CD14-positive monocyte (primary cell): ENCODE results near the gene FOXE1. TPM values are rescaled to one million over a fixed set of nuclear protein-coding genes. Genes with fewer than 3 reads are reported as not detected.

Source experiments
- DNase-seq, 3 donors: peaks; one replicate each; pipeline ENCODE4 v3.0.0-alpha.2; 2011 to 2022
- H2AFZ ChIP-seq: 2 replicates; pipeline ENCODE4 v1.6.0; 2012; ENCODE audit warnings: mild to moderate bottlenecking, low read depth, low read length, inconsistent platforms; ENCODE audit not compliant: insufficient read depth, poor library complexity, severe bottlenecking
- H3K27ac ChIP-seq, 2 donors: 1 replicate in 1 of 2; 2 replicates in 1 of 2; pipeline ENCODE4 v1.5.1; 2012 to 2013; ENCODE audit warnings: low read length in 2 of 2, control low read depth in 1 of 2, inconsistent platforms in 1 of 2, low read depth in 1 of 2, mild to moderate bottlenecking in 1 of 2
- H3K27me3 ChIP-seq, 2 donors: one replicate each; pipeline versions ENCODE4 v1.6.0 to v1.6.1; 2011 to 2013; ENCODE audit warnings: low read length in 2 of 2; ENCODE audit not compliant: control insufficient read depth in 2 of 2, insufficient read depth in 2 of 2
- H3K36me3 ChIP-seq, 2 donors: replicated peaks in 1 of 2; 1 replicate in 1 of 2; 2 replicates in 1 of 2; pipeline versions ENCODE4 v1.5.1 to v1.6.1; 2012 to 2013; ENCODE audit warnings: low read length in 2 of 2, control low read depth in 1 of 2, inconsistent platforms in 1 of 2, mild to moderate bottlenecking in 1 of 2; ENCODE audit not compliant: insufficient read depth in 2 of 2, control insufficient read depth in 1 of 2
- H3K4me1 ChIP-seq, 2 donors: 1 replicate in 1 of 2; 2 replicates in 1 of 2; pipeline versions ENCODE4 v1.5.1 to v1.6.1; 2012 to 2013; ENCODE audit warnings: low read length in 2 of 2, control low read depth in 1 of 2, inconsistent platforms in 1 of 2, mild to moderate bottlenecking in 1 of 2, moderate library complexity in 1 of 2; ENCODE audit not compliant: insufficient read depth in 2 of 2, control insufficient read depth in 1 of 2
- H3K4me2 ChIP-seq: replicated peaks from 2 replicates; pipeline ENCODE3; 2012; ENCODE audit warnings: low read length, moderate library complexity, mild to moderate bottlenecking; ENCODE audit not compliant: poor library complexity, severe bottlenecking; ENCODE audit errors: extremely low read depth
- H3K4me3 ChIP-seq, 3 experiments: fragments of 200-600 bp in 1 of 3; sonication (generic) in 1 of 3; replicated peaks in 1 of 3; 1 replicate in 2 of 3; 2 replicates in 1 of 3; pipeline ENCODE4 v1.5.1; 2011 to 2013; ENCODE audit warnings: low read length in 3 of 3, mild to moderate bottlenecking in 3 of 3, control low read depth in 2 of 3, low read depth in 2 of 3, inconsistent platforms in 1 of 3, moderate library complexity in 1 of 3
- H3K79me2 ChIP-seq: 2 replicates; pipeline ENCODE4 v1.6.0; 2012; ENCODE audit warnings: mild to moderate bottlenecking, control low read depth, inconsistent platforms, low read length, moderate library complexity; ENCODE audit not compliant: insufficient read depth
- H3K9ac ChIP-seq: 2 replicates; pipeline ENCODE4 v1.6.0; 2017; ENCODE audit warnings: low read length, mild to moderate bottlenecking; ENCODE audit not compliant: insufficient read depth, poor library complexity, severe bottlenecking
- H3K9me3 ChIP-seq, 2 donors: replicated peaks in 1 of 2; 1 replicate in 1 of 2; 2 replicates in 1 of 2; pipeline versions ENCODE4 v1.5.1 to v1.6.1; 2012 to 2013; ENCODE audit warnings: low read length in 2 of 2, control low read depth in 1 of 2; ENCODE audit not compliant: control insufficient read depth in 1 of 2, insufficient read depth in 1 of 2
- H4K20me1 ChIP-seq: 2 replicates; pipeline ENCODE4 v1.6.0; 2012; ENCODE audit warnings: mild to moderate bottlenecking, low read length, control low read depth, moderate library complexity; ENCODE audit not compliant: insufficient read depth
- H3K27ac Mint-ChIP-seq, 7 donors: one replicate each; pipeline ENCODE4 v1.8.0; 2020; ENCODE audit warnings: mild to moderate bottlenecking in 7 of 7, mixed read lengths in 7 of 7, moderate library complexity in 6 of 7, inconsistent platforms in 2 of 7
- H3K27me3 Mint-ChIP-seq, 3 donors: one replicate each; pipeline ENCODE4 v1.8.0; 2021 to 2022; ENCODE audit warnings: low read depth in 3 of 3, mild to moderate bottlenecking in 3 of 3, mixed read lengths in 3 of 3, moderate library complexity in 3 of 3, inconsistent platforms in 1 of 3
- H3K36me3 Mint-ChIP-seq, 2 donors: one replicate each; pipeline ENCODE4 v1.8.0; 2020; ENCODE audit warnings: mixed read lengths in 2 of 2, inconsistent platforms in 1 of 2, mild to moderate bottlenecking in 1 of 2
- H3K4me1 Mint-ChIP-seq: one replicate; pipeline ENCODE4 v1.8.0; 2020; ENCODE audit warnings: mild to moderate bottlenecking, mixed read lengths
- H3K4me3 Mint-ChIP-seq, 2 donors: one replicate each; pipeline ENCODE4 v1.8.0; 2020; ENCODE audit warnings: mild to moderate bottlenecking in 2 of 2, mixed read lengths in 2 of 2, moderate library complexity in 1 of 2
- H3K9me3 Mint-ChIP-seq, 7 donors: one replicate each; pipeline ENCODE4 v1.8.0; 2020 to 2022; ENCODE audit warnings: mixed read lengths in 7 of 7, mild to moderate bottlenecking in 6 of 7, moderate library complexity in 6 of 7, inconsistent platforms in 2 of 7
- WGBS: methylation state at CpG from one replicate; pipeline ENCODE4 v1.1.5; 2013; ENCODE audit warnings: missing lambda C conversion rate; ENCODE audit not compliant: insufficient coverage; 5-methylcytosine and 5-hydroxymethylcytosine counted together
- intact Hi-C, 2 donors: fragments of 100-400 bp; cut with micrococcal nuclease; formaldehyde crosslinking; loops; one replicate each; pipeline versions ENCODE4 v1.15.0 to v1.15.1; 2023
- polyA plus RNA-seq, 3 donors: library from polyadenylated mRNA; depleted of rRNA in 1 of 3; unstranded in 2 of 3; stranded (reverse) in 1 of 3; fragments of 300-500 nt in 2 of 3; fragments of >200 nt in 1 of 3; fragmentation: Illumina TruSeq in 2 of 3; gene quantifications; 1 replicate in 2 of 3; 2 replicates in 1 of 3; pipeline ENCODE4 v1.2.3, GENCODE V29; 2012 to 2021
- TF ChIP-seq, protein P1 (sequence below): fragments of 200-600 bp; IDR thresholded peaks from one replicate; pipeline ENCODE4 v1.8.0; 2022; ENCODE audit warnings: antibody characterized with exemption, mild to moderate bottlenecking

Gene FOXE1
- polyA plus RNA-seq, 3 donors: 0.01 TPM; not detected in 2

DNA sequence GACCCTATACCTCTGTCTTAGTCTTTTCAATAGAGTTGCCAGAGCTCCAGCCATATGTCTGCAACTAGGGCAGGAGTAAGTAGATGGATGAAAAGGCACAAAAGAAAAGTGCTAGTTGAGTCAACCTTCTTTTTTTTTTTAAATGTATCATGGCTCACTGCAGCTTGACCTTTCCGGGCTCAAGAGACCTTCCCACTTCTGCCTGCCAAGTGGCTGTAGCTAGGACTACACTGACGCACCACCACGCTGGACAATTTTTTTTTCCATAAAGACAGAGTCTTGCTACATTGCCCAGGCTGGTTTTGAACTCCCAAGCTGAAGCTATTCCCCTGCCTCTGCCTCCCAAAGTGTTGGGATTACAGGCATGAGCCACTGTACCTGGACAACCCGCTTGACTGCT is 27.3 kb downstream of the FOXE1 start:
- Histone ChIP-seq H3K36me3 (no peaks in the 10 kb centered on the region), H3K27ac (no peak overlapping the region), H3K9me3 (no peaks in the 10 kb centered on the region), H3K4me3 (no peak overlapping the region), H3K79me2 (no peaks in the 10 kb centered on the region), H2AFZ (no peak overlapping the region), H3K9ac (no peak overlapping the region), H4K20me1 (no peaks in the 10 kb centered on the region), H3K4me1 (peaks cover 16 to 17% of the 10 kb centered on the region in 2 donors), H3K4me2 (no peak overlapping the region), H3K27me3 (peaks cover 0 to 11% of the 10 kb centered on the region in 2 donors)
- no peaks in the 10 kb centered on the region for H3K9me3 Mint-ChIP-seq
- no peak for DNase-seq
- H3K36me3 Mint-ChIP-seq: no peaks in the 10 kb centered on the region
- no peak overlapping the region for H3K4me3 Mint-ChIP-seq
- H3K27me3 Mint-ChIP-seq: peaks cover 7 to 35% (median 19%) of the 10 kb centered on the region in 3 donors
- intact Hi-C loops: no loop called here
- TF ChIP-seq, protein P1, sequence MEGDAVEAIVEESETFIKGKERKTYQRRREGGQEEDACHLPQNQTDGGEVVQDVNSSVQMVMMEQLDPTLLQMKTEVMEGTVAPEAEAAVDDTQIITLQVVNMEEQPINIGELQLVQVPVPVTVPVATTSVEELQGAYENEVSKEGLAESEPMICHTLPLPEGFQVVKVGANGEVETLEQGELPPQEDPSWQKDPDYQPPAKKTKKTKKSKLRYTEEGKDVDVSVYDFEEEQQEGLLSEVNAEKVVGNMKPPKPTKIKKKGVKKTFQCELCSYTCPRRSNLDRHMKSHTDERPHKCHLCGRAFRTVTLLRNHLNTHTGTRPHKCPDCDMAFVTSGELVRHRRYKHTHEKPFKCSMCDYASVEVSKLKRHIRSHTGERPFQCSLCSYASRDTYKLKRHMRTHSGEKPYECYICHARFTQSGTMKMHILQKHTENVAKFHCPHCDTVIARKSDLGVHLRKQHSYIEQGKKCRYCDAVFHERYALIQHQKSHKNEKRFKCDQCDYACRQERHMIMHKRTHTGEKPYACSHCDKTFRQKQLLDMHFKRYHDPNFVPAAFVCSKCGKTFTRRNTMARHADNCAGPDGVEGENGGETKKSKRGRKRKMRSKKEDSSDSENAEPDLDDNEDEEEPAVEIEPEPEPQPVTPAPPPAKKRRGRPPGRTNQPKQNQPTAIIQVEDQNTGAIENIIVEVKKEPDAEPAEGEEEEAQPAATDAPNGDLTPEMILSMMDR: no peak
- no peak overlapping the region for H3K27ac Mint-ChIP-seq
- 97% methylated on average over 3 of the region's 4 CpGs for WGBS
- H3K4me1 Mint-ChIP-seq: peaks cover 17% of the 10 kb centered on the region

DNA sequence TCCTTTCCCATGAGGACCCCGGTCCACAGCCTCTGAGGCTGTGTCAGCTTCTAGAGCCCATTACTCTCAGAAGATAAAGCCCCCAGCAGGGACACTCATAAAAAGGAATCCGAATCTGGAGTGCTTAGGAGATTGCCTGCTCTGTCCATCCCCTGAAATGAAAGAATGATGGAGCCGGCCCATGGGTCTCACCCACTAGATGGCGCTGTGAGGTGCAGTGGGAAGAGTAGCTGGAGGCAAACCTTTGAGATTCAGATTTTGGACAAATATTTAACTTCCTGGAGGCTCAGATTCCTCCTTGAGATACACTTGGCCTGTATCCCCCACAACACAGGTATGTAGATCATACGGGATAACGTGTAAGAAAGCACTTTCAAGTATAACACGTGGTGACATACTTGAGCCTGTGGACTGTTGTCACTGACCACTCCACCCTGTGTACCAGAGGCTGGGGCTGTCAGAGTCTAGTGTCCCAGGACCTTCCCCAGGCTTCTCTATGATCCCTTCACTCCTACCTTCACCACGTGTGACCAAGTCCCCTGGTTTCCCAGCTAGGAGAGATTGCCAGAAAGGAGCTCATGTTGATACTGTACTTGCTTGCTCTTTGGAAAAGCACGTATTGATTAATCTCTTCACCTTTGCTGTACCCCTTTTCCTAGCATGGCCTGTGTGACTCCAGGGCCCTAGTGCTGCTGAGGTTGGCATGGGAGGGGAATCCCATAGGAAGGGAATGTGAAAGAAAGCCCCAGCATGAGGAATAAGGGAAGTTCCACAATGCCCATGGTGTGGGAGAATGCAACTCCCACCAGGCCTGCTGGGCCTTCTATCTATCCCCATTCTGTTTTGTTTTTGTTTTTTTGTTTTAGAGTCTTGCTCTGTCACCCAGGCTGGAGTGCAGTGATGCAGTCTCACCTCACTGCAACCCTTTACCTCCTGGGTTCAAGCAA is 37.2 kb downstream of the FOXE1 start:
- peaks cover 0 to 9% (median 4%) of the 10 kb centered on the region in 3 donors for H3K27me3 Mint-ChIP-seq
- no peak overlapping the region for H3K4me3 ChIP-seq
- peaks cover 3% of the 10 kb centered on the region for H3K4me1 Mint-ChIP-seq
- no peak overlapping the region for H3K4me3 Mint-ChIP-seq
- no peaks in the 10 kb centered on the region for H3K79me2 ChIP-seq
- H3K27me3 ChIP-seq: no peaks in the 10 kb centered on the region
- intact Hi-C loops: loop anchor here in 1 of 2 donors (10.0 kb wide), 1 partner anchor 145 kb away; no protein-coding TSS in a partner anchor
- peak; percentile 46 to 59 (median 49) for DNase-seq
- peaks cover under 1 to 4% of the 10 kb centered on the region in 2 donors for H3K36me3 Mint-ChIP-seq
- H3K9me3 Mint-ChIP-seq: peaks cover 0 to 6% (median 0%) of the 10 kb centered on the region in 7 donors
- no peak overlapping the region for H3K9ac ChIP-seq
- no peak overlapping the region for H3K27ac ChIP-seq
- no peaks in the 10 kb centered on the region for H3K36me3 ChIP-seq
- H3K4me2 ChIP-seq: no peak overlapping the region
- H3K27ac Mint-ChIP-seq: no peak overlapping the region
- 64% methylated on average over 7 of the region's 9 CpGs for WGBS
- H3K4me1 ChIP-seq: no peaks in the 10 kb centered on the region
- no peaks in the 10 kb centered on the region for H3K9me3 ChIP-seq
- no peaks in the 10 kb centered on the region for H4K20me1 ChIP-seq
- H2AFZ ChIP-seq: no peak overlapping the region
- TF ChIP-seq, protein P1: peak; percentile 85
